Endothelial cell of umbilical vein (primary cell): ENCODE data around the gene PAK4. TPM values are rescaled to one million over a fixed set of nuclear protein-coding genes. Genes with fewer than 3 reads are reported as not detected.
A peak's percentile ranks its signal among the peaks of the same experiment; 100 is the strongest.

Experiments
- BruUV-seq: library from RNA; stranded (reverse); fragments of 400-500 nt; replicated peaks from 2 replicates; lab custom pipeline; 2021; lab: Mats Ljungman, UMichigan
- CTCF ChIA-PET: fragments of 300-600, 350-600 bp; sonication (Branson Sonifier 250); formaldehyde crosslinking; loops from one replicate; lab custom pipeline; 2021; ENCODE audit warnings: antibody characterized with exemption, inconsistent platforms; lab: Charles Lee
- POLR2A ChIA-PET: fragments of 300-600, 350-600 bp; sonication (Branson Sonifier 250); formaldehyde crosslinking; loops from one replicate; lab custom pipeline; 2021; ENCODE audit warnings: antibody characterized with exemption, inconsistent platforms; lab: Charles Lee
- DNase-seq: peaks from one replicate; pipeline ENCODE4 v3.0.0-alpha.2; 2011; ENCODE audit warnings: low read depth, low spot score
- FAIRE-seq: peaks from 2 replicates; lab custom pipeline; 2011; peaks lifted over from hg19 to GRCh38; lab: Jason Lieb, UNC
- H2AFZ ChIP-seq: 2 replicates; pipeline ENCODE4 v1.6.0; 2012; ENCODE audit warnings: low read depth, low read length, control low read depth, inconsistent platforms
- H3K27ac ChIP-seq: 2 replicates; pipeline ENCODE4 v1.5.1; 2011; ENCODE audit warnings: low read depth, mild to moderate bottlenecking, control low read depth, low read length, moderate library complexity; ENCODE audit not compliant: insufficient read depth
- H3K27me3 ChIP-seq, 2 experiments: 2 replicates each; pipeline versions ENCODE4 v1.6.0 to v1.6.1; 2011; ENCODE audit warnings: low read length in 2 of 2, mixed read lengths in 1 of 2; ENCODE audit not compliant: control insufficient read depth in 2 of 2, insufficient read depth in 2 of 2
- H3K36me3 ChIP-seq, 2 experiments: 2 replicates in 1 of 2; 3 replicates in 1 of 2; pipeline ENCODE4 v1.5.1; 2011; ENCODE audit warnings: low read length in 2 of 2, mild to moderate bottlenecking in 1 of 2, moderate library complexity in 1 of 2; ENCODE audit not compliant: control insufficient read depth in 2 of 2, insufficient read depth in 2 of 2; ENCODE audit errors: extremely low read depth in 1 of 2
- H3K4me1 ChIP-seq: 3 replicates; pipeline ENCODE4 v1.5.1; 2011; ENCODE audit warnings: mild to moderate bottlenecking, low read length; ENCODE audit not compliant: control insufficient read depth, insufficient read depth; ENCODE audit errors: extremely low read depth
- H3K4me2 ChIP-seq: 2 replicates; pipeline ENCODE4 v1.6.1; 2011; ENCODE audit warnings: low read length, control low read depth, mixed read lengths; ENCODE audit not compliant: insufficient read depth
- H3K4me3 ChIP-seq, 3 experiments: fragments of 200-600 bp in 1 of 3; sonication (generic), shearing (Covaris generic) in 1 of 3; replicated peaks in 1 of 3; 2 replicates each; pipeline ENCODE4 v1.5.1; 2011 to 2016; ENCODE audit warnings: control low read depth in 3 of 3, low read length in 3 of 3, mild to moderate bottlenecking in 2 of 3, inconsistent platforms in 1 of 3, low read depth in 1 of 3, moderate library complexity in 1 of 3; ENCODE audit not compliant: insufficient read depth in 1 of 3
- H3K79me2 ChIP-seq: 2 replicates; pipeline ENCODE4 v1.6.0; 2012; ENCODE audit warnings: low read length, inconsistent platforms; ENCODE audit not compliant: control insufficient read depth, insufficient read depth
- H3K9ac ChIP-seq: replicated peaks from 2 replicates; pipeline ENCODE3; 2011; ENCODE audit warnings: low read length, control low read depth; ENCODE audit not compliant: insufficient read depth; ENCODE audit errors: extremely low read depth
- H3K9me1 ChIP-seq: replicated peaks from 3 replicates; pipeline ENCODE4 v1.6.0; 2011; ENCODE audit warnings: mild to moderate bottlenecking, low read length; ENCODE audit not compliant: control insufficient read depth, insufficient read depth; ENCODE audit errors: extremely low read depth
- H3K9me3 ChIP-seq: replicated peaks from 2 replicates; pipeline ENCODE4 v1.5.1; 2012; ENCODE audit warnings: low read length, inconsistent platforms; ENCODE audit not compliant: control insufficient read depth, insufficient read depth
- H4K20me1 ChIP-seq: replicated peaks from 2 replicates; pipeline ENCODE3; 2011; ENCODE audit warnings: mild to moderate bottlenecking, low read length; ENCODE audit not compliant: control insufficient read depth, insufficient read depth; ENCODE audit errors: extremely low read depth
- FOS ChIP-seq: IDR thresholded peaks from 2 replicates; pipeline ENCODE4 v1.6.1; 2011; ENCODE audit warnings: mild to moderate bottlenecking, low read length, moderate library complexity, borderline replicate concordance; ENCODE audit not compliant: insufficient read depth
- JUN ChIP-seq: IDR thresholded peaks from 2 replicates; pipeline ENCODE4 v1.6.1; 2011; ENCODE audit warnings: borderline replicate concordance, low read depth; ENCODE audit not compliant: insufficient read length, insufficient read depth
- MYC ChIP-seq: IDR thresholded peaks from one replicate; pipeline ENCODE4 v1.6.1; 2011; ENCODE audit warnings: mild to moderate bottlenecking, low read depth, low read length
- POLR2AphosphoS5 ChIP-seq: IDR thresholded peaks from 2 replicates; pipeline ENCODE4 v1.6.1; 2012; ENCODE audit warnings: low read depth, mild to moderate bottlenecking, control low read depth, low read length, moderate library complexity; ENCODE audit not compliant: insufficient read depth
- dilution Hi-C: fragments of 300-500 bp; cut with MboI; formaldehyde crosslinking; loops from one replicate; pipeline ENCODE4 v1.15.0; 2019; ENCODE audit warnings: low sequenced_read_pairs; ENCODE audit not compliant: extremely low pct_ligation_motif_present
- intact Hi-C: fragments of 100-400 bp; cut with micrococcal nuclease; formaldehyde crosslinking; loops from one replicate; pipeline ENCODE4 v1.10.0; 2022
- polyA plus RNA-seq, 4 experiments: library from polyadenylated mRNA; depleted of rRNA in 3 of 4; stranded (reverse) in 3 of 4; unstranded in 1 of 4; fragments of >200 nt; gene quantifications; 2 replicates each; pipeline versions ENCODE4 v1.2.1 to v1.2.3, GENCODE V29; 2011 to 2012; ENCODE audit warnings: missing spikeins in 1 of 4
- total RNA-seq: library from RNA; stranded (reverse); gene quantifications from 2 replicates; pipeline ENCODE4 v1.2.3, GENCODE V29; 2021
- TF ChIP-seq, protein P1 (sequence below), 2 donors: IDR thresholded peaks; 1 replicate in 1 of 2; 2 replicates in 1 of 2; pipeline ENCODE4 v1.5.1; 2011; ENCODE audit warnings: low read length in 2 of 2, mild to moderate bottlenecking in 2 of 2, moderate library complexity in 2 of 2, control low read depth in 1 of 2, inconsistent platforms in 1 of 2, low read depth in 1 of 2; ENCODE audit not compliant: insufficient read depth in 1 of 2; ENCODE audit errors: extremely low read depth in 1 of 2

PAK4 gene
- total and polyA plus RNA-seq, 2 donors (not counting 3 experiments of a cell fraction or from before 2014, with no cell fraction given), result 39.8 to 55.4 TPM

DNA sequence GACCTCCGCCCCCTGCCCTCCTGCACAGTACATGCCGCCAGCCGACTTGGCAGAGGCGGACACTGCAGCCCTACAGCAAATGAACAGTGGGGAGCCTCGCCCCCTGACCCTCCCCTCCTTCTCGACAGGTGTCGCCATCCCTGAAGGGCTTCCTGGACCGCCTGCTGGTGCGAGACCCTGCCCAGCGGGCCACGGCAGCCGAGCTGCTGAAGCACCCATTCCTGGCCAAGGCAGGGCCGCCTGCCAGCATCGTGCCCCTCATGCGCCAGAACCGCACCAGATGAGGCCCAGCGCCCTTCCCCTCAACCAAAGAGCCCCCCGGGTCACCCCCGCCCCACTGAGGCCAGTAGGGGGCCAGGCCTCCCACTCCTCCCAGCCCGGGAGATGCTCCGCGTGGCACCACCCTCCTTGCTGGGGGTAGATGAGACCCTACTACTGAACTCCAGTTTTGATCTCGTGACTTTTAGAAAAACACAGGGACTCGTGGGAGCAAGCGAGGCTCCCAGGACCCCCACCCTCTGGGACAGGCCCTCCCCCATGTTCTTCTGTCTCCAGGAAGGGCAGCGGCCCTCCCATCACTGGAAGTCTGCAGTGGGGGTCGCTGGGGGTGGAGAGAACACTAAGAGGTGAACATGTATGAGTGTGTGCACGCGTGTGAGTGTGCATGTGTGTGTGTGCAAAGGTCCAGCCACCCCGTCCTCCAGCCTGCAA, 52.9 kb downstream of the PAK4 start:
- FAIRE-seq, result no peak
- Histone ChIP-seq H3K9me3 (no peaks in the 10 kb centered on the region), H3K36me3 (peaks cover 3 to 23% of the 10 kb centered on the region in 2 experiments), H3K27ac (no peak overlapping the region), H3K27me3 (no peaks in the 10 kb centered on the region), H3K79me2 (no peaks in the 10 kb centered on the region), H4K20me1 (no peaks in the 10 kb centered on the region), H3K9me1 (no peaks in the 10 kb centered on the region), H3K4me1 (no peaks in the 10 kb centered on the region), H3K4me2 (no peak overlapping the region), H3K9ac (no peak overlapping the region), H2AFZ (no peak overlapping the region), H3K4me3 (no peak overlapping the region)
- DNase-seq, result no peak
- dilution Hi-C loops, result no loop called here
- TSS peak; percentile 53 for BruUV-seq
- POLR2A ChIA-PET, result no interaction called here
- TF ChIP-seq POLR2AphosphoS5, result no peak
- no peak for TF ChIP-seq JUN
- no peak for TF ChIP-seq MYC
- no peak for TF ChIP-seq FOS
- TF ChIP-seq, protein P1, sequence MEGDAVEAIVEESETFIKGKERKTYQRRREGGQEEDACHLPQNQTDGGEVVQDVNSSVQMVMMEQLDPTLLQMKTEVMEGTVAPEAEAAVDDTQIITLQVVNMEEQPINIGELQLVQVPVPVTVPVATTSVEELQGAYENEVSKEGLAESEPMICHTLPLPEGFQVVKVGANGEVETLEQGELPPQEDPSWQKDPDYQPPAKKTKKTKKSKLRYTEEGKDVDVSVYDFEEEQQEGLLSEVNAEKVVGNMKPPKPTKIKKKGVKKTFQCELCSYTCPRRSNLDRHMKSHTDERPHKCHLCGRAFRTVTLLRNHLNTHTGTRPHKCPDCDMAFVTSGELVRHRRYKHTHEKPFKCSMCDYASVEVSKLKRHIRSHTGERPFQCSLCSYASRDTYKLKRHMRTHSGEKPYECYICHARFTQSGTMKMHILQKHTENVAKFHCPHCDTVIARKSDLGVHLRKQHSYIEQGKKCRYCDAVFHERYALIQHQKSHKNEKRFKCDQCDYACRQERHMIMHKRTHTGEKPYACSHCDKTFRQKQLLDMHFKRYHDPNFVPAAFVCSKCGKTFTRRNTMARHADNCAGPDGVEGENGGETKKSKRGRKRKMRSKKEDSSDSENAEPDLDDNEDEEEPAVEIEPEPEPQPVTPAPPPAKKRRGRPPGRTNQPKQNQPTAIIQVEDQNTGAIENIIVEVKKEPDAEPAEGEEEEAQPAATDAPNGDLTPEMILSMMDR (IDR thresholded peaks at IDR 0.05; ENCODE audit: extremely low read depth in 1 of 2, insufficient read depth in 1 of 2, low read depth in 1 of 2, low read length in 2 of 2), result no peak
- CTCF ChIA-PET, result no interaction called here
- intact Hi-C loops, result no loop called here
